Neural progenitor cell (in vitro differentiated cells): Measurements from ENCODE around the gene SIAE.

Experiments
- EZH2 ChIP-seq: fragments of 200-600 bp; sonication (generic); IDR thresholded peaks from 2 replicates; pipeline ENCODE4 v1.6.1; 2017; ENCODE audit warnings: antibody characterized with exemption, mild to moderate bottlenecking, moderate library complexity
- EZH2phosphoT487 ChIP-seq: fragments of 200-600 bp; sonication (generic); IDR thresholded peaks from 2 replicates; pipeline ENCODE4 v1.6.1; 2017; ENCODE audit warnings: antibody characterized with exemption
- TF ChIP-seq, protein P1 (sequence below): fragments of 200-600 bp; sonication (generic); IDR thresholded peaks from 2 replicates; pipeline ENCODE4 v1.5.1; 2017; ENCODE audit warnings: antibody characterized with exemption, mild to moderate bottlenecking

- TF ChIP-seq, protein P1, sequence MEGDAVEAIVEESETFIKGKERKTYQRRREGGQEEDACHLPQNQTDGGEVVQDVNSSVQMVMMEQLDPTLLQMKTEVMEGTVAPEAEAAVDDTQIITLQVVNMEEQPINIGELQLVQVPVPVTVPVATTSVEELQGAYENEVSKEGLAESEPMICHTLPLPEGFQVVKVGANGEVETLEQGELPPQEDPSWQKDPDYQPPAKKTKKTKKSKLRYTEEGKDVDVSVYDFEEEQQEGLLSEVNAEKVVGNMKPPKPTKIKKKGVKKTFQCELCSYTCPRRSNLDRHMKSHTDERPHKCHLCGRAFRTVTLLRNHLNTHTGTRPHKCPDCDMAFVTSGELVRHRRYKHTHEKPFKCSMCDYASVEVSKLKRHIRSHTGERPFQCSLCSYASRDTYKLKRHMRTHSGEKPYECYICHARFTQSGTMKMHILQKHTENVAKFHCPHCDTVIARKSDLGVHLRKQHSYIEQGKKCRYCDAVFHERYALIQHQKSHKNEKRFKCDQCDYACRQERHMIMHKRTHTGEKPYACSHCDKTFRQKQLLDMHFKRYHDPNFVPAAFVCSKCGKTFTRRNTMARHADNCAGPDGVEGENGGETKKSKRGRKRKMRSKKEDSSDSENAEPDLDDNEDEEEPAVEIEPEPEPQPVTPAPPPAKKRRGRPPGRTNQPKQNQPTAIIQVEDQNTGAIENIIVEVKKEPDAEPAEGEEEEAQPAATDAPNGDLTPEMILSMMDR, result no peak
- TF ChIP-seq EZH2, result no peak
- TF ChIP-seq EZH2phosphoT487, result no peak
Observed at GRCh38 chr11:124716591-124716990, 43.1 kb upstream of the SIAE start.
